NCI-H146 treated with DMSO at 0.1 percent for 48 hours (cell line): ENCODE data around the gene IMMP2L.

Experiments used
- DNase-seq: peaks from one replicate; lab custom pipeline; 2025; ENCODE audit not compliant: unreplicated experiment; lab: John Stamatoyannopoulos, UW

IMMP2L gene

DNA sequence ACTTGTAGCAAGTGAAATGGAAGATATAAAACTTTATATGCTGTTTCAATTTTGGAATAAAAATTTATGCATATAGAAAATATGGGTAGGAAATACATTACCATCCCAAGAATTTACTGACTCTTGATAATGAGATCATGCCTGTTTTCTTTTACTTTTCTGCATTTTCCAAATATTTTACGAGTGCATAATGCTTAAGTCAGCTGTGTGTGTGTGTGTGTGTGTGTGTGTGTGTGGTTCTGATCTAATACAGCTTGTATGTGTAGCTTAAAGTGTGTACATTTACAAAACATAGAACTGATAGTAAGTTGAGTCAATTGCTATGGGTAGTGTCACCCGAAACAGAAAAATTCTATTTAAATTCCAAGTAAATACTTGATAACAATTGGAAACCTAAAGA is 787.2 kb downstream of the IMMP2L start:
- no peak for DNase-seq

DNA sequence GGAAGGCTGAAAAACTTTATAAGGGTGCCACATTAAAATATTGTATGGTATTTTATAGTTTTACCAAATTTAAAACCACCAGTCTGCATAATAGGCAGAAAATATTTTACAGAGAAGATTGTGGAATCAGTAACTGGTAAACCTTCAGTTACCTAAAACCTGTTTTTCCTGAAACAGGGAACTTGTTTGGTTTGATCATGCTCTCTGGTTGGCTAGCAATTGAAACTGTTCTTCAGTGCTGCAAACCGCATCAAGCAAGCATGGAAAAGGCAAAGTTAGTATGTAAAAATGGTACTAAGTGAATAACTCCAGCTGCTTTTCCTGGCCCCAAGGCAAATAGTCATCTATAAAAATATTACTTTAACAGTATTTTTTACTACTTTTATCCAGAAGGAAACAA is 788.2 kb downstream of the IMMP2L start:
- DNase-seq = no peak

DNA sequence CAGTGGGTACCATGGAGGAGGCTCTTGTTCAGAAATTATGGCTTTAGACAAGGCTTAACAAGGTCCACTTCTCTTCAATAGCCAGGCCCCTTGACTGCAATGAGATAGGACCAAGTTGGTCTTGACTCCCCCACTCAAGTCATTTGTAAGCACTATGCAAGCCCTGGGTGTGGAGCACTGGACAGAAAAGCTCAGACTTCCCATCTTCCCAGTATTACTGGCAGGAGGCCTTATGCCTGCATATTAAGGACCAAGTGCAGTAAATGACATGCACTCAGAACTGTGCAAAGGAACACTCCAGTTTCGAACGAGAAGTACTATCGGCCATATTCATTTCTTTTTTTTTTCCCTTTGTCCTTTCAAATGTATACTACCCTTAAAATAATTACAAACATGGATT is 789.7 kb downstream of the IMMP2L start:
- no peak for DNase-seq

DNA sequence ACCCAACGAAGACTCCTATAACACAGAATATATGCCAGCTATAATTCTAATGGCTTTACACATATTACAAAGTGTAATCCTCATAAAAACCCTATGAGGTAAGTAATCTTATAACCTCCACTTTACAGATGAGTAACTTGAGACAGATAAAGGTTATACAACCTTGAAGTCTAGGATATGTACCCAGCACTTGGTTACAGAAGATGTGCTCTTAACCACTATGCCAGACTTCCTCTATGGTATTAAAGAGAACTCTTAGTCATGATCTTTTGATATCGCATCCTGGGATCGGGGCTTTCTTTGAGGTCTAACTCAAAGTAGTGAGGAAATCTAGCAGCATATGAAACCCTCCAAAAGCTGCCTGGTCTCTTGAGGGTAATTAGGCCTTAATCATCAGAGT is 790.6 kb downstream of the IMMP2L start:
- DNase-seq = no peak

DNA sequence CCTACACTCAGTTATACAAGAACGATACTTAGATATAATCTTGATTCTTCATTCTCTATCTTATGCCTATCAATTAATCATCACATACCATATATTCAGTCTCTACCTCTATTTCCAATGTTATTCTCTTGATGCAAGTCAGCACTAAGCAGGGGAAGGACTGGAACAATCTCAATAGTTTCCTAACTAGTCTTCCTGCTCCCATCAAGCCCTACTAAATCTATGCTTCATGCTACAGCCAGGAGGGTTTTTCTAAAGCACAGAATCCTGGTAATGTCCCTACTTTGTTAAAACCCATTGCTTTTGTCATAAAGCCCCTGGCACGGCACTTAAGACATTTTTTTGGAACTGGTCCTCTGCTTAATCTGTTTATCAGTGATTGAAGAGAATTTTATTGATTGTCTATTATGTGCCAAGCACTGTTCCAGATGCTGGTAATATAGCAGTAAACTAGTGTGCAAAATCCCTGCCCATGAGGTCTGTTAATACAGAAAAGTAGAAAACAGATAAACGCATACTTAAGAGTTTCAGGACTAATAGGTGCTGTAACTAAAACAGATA is 794.7 kb downstream of the IMMP2L start:
- DNase-seq = no peak

DNA sequence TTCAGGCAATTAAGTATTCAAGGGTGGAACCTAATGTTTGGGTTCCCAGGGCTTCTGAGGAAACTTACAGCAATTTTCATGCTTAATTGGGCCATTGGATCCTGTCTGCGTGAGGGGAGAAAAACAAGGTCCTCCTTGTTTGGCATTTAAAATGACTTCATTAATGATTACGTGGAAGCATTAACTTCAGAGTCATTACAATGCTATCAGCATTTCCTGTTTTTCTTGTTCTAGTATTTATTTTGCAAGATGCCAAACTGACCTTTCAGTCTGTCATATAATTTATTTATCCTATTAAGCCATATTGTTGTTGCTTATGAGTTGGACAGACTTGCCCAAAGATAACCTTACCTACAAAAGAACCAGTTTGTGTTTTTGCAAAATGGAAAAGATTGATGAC is 795.4 kb downstream of the IMMP2L start:
- no peak for DNase-seq

DNA sequence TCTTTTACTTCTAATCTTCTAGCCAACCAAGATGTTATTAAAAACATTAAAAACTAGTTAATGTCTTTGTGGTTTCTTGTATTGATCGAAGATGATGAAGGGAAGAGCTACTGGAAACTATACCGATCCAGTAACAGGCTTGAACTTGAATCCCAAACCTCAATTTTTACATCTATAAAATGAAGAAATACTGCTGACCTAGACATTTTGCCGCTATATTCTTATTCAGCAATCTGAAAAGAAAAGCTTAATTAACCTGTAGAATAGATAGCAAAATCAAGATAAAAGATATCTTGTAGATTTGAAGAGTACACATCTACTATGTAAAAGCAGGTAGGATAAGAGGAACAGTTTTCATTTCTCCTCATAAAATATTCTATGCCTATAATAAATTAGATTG is 797.4 kb downstream of the IMMP2L start:
- no peak for DNase-seq

DNA sequence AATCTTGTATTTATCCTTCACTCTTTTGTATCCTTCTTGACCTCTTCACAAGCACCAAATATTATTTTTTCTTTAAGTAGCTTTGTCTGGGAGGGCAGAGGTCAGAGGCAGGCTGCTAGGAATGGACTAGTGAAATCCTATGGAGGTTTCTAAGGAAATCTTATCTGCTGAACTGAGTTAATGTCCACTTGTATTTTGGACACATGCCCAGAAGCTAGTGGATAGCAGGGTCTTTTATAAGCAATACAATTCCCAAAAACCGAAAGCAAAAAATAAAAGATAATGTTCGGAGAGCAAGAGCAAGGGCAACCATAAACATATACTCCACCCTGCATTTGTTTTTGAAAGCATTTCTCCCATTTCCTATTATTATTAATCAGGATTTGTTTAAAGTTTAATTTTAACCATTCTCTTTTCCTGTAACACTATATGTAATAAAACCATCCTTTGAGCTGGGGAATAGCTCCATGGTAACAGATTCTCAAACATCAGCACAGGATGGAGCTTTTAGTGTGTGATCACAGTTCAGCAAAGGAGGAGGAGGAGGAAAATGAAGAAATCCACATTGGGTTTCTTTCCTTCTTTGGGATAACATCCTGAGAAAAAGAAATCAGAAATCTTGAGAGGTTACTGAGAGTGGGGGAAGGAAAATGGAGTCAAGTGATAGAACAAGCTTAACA is 799.6 kb downstream of the IMMP2L start:
- DNase-seq = no peak

DNA sequence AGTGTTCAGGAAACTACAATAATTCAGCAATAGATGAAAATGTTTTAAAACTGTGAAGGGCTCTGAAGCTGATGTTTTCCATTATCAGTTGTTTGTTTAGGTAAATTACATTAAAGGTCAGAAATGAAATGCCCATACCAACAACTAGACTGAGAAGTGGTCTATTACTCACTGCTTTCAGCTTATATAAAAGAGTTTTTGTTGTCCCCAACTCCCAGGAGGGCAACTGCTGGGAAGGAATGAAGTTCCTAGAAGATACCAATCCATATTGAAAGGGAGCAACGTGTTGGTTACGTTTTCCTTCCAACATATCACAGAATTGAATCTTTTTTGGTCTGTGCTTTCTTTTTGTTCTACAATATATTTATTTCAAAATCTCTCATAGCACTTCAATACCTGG is 802.0 kb downstream of the IMMP2L start:
- DNase-seq = no peak

DNA sequence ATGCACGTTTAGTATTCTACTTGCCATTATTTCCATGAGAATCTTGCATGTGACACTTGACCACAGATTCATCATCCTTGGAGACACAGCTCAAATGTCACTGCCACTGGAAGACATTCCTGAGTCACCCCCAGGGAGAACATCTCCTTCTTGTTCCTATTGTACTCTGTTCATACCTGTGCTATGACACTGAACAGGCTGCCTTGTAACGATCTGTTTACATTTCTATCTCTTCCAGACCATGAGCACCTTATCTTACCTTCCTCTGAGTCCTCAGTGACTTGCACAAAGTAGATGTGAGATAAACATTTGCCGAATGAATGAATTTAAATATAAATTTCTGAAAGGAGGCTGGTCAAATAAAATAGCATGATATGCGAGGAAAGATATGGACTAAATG is 803.2 kb downstream of the IMMP2L start:
- DNase-seq = no peak

DNA sequence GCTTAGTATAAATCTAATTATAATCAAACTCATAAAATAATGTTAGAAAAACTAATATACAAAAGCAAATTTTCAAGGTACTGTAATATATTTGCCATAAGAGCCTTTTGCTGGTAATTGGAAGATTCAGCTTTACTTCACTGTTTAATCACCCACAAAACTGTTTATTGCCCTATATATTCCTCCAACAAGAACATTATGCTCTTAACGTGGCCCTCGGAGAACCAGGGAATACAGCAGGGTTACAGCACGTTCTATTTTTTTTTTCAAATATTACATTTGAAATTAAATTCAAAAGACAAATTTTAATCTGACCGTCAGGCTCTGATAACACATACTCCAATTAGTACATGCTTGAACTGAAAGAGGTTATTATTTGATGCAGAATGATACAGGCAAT is 807.6 kb downstream of the IMMP2L start:
- no peak for DNase-seq

DNA sequence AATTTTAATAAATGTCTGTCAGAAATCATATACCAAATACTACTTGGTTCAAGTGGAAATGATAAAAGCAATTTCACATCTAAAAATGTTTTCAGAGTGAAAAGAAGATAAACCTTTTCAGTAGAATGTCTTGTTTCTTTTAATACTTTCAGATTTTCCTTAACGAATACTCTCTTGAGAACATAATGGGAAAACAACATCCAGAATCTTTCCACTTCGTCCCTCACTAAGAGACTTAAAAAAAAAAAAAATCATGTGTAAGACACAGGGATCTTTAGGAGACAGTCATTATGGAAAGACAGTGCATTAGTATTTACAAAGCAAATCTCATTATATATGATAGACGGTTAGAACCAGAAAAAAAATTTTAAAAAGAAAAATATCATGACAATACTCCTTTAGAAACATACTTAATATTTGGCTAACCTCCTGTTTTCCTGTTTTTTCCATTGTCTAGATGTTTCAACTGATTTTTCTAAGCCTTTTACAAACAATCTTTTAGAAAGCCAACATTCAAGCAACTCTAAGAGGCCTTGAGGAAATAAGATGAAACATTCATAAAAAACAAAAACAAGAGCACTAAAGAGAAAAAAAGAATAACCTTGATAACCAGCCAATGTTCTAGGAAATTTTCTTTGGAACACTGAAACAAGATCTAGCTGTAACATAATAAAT is 811.2 kb downstream of the IMMP2L start:
- DNase-seq = no peak

DNA sequence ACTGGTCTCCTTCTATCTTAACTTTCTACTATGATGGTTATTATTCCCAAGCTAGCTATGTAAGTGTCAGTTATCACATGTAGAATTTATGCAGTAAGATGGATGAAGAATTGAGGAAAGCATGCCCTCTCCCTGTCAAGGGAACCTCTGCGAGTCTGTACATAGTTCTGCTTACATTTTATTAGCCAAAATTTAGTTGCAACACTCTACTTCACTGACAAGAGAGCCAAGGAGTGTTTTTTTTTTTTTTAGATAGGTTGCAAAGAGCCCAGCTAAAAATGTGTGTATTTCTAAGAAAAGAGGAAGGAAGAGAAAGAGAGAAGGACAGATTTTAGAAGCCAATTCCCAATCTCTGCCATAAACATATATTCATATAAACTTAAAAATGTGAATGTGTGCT is 829.1 kb downstream of the IMMP2L start:
- DNase-seq = no peak

DNA sequence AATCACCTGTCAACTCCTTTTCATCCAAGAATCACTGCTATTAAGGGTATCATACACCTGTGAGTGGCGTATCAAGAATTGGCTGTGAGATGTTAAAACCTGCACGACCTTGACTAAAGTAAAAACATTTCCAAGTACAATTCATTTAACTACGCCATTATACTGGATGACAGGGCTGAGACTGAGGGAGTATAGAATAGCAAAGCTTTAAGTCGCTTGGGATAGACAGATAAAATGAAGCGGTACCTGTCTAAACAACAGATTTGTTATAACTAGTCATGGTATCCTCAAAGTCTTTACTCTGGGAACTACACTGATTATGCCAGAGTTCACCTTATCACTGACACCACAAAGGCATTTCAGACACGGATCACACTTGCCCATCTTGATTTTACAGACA is 837.5 kb downstream of the IMMP2L start:
- no peak for DNase-seq

DNA sequence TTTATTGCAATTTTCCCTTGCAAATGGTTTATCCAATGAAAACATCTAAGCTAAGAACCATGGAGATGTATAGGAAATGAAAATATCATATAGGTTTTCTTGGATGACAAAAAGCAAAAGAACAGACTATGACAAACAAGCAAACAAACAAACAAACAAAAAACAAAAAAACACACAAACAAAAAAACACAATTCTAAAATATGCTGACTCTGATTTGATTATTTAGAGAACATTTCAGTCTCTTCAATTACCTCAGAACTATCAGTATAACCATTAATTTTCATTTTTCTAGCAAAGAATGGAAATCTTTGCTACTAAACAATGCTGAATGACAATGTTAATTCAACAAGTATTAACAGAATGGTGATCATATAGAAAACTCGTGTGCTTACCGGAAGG is 840.9 kb downstream of the IMMP2L start:
- no peak for DNase-seq

DNA sequence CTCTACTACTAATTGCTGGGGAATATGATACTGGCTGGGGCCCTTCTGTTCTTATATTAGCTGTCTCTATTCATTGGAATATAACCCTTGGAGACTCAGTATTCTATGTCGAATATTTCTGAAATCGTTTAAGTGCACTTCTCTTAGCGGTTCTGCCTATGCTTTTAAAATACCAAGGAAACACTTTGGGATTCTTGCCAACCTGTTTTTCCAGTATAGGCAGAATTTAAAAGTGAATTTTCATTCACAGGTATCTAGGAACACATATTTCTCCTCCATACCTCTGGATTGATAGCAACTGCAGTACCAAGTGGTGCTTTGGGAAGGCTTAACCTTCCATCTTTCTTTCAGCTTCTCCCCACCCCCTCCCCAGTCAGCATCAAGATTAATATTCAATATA is 841.7 kb downstream of the IMMP2L start:
- no peak for DNase-seq

DNA sequence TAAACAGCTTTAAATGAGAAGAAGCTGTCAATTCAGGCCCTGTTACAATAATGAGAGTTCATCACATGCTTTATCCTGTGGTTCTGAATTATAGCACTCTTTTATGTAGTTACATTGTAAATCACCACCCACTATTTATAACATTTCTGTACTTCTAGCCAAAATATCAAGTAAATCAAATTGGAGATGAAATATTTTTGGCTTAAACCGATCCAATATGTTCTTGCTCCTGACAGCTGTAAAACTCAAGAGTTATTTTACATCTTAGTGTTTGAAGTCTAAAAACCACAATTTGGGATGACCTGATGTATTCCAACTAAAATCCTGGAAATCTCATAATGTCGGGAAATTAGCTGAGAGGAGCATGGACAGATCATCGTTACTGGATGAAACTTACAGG is 842.6 kb downstream of the IMMP2L start:
- no peak for DNase-seq

DNA sequence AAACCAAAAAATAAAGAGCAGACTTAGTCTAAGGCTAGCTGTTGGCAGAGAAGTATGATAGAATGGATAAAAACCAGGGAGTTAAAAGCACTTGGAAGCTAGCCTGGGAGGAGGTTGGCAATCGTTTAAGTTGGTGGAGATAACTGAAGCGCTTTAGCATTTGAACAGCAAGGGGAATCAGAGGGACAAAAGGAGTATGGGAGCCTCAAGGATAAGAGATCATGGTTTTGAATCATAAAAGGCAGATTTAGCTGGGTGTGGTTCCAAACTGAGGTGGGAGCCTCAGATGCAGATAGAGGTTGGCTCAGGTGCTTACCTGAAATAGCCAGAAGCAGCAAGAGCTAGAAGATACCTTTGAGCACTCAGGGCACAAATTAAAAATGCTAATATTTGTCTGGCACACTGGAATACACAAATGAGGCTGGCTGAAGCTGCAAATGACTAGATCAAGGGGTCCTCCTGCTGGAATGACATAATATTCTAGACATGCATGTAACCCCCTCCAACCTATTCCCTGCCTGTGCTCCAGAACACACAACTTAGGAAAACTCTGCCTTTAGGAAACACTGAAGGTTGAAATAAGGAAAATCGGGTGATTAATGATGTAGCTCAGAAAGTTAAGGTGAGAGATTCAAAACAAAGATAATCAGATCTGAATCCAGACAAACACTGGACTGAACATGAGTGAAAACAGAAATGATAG is 843.6 kb downstream of the IMMP2L start:
- no peak for DNase-seq

DNA sequence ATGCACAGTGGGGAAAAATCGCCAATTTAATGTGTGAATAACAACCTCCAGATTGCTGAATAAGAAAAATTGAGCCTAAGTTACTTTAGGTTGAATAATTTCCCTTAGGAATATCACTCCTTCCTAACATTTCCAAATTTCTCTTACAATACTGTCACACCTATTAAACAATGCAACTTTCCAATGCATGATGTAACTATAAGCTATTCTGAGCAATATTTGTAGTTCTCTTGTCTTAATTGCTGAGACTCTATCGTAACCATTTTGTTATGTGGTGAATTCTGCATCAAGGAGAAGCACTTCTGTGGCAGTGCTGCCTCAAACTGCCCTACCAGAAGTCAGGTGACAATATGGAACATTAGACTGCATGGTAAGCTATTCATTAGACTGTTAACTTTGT is 858.1 kb downstream of the IMMP2L start:
- no peak for DNase-seq

DNA sequence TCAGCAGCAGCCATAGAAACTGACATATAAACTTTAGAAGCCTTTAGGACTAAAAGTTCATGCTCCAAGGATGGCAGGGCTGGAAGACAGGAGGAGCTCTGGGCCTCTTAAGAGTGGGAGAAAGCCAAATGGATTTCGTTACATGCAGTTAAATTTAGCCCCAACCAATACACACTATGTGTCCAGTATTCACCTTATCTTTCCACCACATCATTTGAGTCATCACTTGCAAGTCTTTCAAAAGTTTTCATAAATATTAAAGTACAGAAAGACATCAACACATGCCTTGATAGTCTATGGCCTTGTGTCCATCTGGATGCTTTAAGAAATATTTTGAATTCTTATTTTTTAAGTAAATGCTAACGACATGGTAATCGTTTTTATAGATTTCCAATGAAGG is 863.7 kb downstream of the IMMP2L start:
- DNase-seq = no peak

DNA sequence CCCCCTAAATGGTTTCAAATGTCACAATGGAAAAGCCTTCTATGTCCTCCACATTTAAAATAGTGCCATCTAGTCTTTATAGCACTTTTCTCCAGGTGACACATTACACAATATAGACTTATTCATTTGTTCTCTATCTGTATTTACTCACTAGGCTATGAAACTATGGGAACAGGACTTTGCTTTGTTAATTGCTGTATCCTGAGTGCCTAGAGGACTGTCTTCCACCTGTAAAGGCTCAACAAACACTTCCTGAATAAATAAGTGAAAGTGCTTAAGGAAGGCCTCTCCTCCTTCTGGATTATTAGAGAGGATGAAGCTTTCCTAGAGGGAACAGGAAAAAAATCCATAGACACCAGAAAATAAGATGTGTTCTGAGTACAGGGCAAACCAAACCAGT is 868.9 kb downstream of the IMMP2L start:
- DNase-seq = peak; percentile 45

DNA sequence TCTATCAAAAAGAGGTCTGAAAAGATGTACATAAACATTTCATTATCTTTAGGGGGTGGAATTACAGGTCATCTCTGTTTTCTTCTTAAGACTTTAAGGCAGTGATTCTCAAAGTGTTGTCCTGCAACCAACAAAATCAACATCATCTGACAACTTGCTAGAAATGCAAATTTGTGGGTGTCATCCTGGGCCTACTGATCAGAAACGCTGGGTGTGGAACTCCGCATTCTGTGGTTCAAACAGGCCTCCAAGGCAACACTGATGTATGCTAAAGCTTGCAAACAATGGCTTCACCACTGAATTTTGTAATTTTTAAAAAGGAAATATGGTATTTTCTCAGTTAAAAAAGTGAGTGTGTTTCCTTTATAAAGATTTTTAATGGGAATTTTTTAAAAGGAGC is 873.4 kb downstream of the IMMP2L start:
- no peak for DNase-seq
